ENCODE measurements around the gene KIRREL3.

- TF ChIP-seq POLR2A (IDR thresholded peaks at IDR 0.05; ENCODE audit: low read depth, low read length) = no peak
- TF ChIP-seq CTCF (conservative IDR thresholded peaks at IDR 0.05; ENCODE audit: low read depth, low read length) = no peak
- TF ChIP-seq FOS (IDR thresholded peaks at IDR 0.05; ENCODE audit: low read depth, low read length) = no peak
Measured at GRCh38 chr11:126598344-126599216, 402.0 kb downstream of the KIRREL3 start.

Data from IMR-90 (cell line).